Stimulated activated CD8-positive, alpha-beta memory T cell treated with anti-CD3 and anti-CD28 coated beads, Interleukin-7, amount 100 ng/mL, for 4 hours (primary cell): ENCODE results near the gene ANLN.
"Not testable (repeated sequence)": the region's sequence is repeated elsewhere in the genome, so short reads cannot be mapped to it uniquely, and the experiment has no call there.

Experiments used
- DNase-seq, 2 donors: peaks; one replicate each; pipeline ENCODE4 v3.0.0-alpha.2; 2020; ENCODE audit warnings: low read depth in 2 of 2

The ANLN gene

DNA sequence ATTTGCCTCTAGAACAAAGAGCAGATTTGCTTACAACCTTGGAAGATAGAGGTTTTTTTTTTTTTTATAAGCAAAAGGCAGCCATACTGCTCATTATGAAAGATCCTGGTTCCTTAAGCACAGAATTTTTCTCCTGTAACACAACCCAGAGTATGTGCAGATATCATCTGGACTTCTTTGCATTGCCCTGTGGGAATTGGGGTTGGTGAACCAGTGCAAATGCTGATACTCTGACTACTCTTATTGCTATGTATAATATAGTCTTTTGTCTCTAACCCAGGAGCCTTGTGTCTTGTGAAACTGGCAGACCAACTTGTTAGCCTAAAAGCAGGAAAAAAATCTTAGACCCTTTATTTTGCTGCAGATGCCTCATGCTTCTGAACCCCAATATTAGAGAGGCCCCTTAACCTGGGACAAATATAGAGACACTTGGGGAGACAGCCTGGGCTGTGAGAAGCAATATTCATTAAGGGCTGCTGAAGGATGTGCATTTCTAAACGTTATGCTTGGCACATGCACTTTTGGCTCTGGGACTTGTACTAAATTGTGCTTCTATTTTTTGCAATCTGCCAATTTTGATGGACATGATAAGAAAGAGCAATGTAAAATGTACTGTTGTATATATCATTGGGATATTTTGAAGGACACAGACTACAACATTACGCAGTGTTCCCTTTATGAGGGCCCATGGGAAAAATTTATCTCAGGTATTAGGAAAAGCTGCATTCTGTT lies 78.9 kb downstream of the ANLN start:
- DNase-seq, result no peak

DNA sequence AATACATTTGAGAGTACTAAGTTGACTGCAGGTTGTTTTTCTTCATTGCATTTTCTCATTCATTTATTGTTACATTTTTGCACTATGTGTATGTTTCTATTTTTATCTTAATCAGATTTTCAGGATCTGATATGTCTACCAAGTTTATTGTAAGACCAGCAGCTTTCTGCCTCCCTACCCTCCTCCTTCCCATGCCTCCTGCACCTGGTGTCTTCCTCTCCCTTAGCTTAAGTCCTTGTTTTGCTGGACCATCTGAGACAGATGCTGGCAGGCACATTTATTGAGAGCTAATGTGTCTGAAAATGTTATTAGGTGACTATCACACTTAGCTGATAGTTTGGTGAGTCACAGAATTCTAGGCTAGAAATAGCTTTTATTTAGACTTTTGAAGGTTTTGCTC lies 79.6 kb downstream of the ANLN start:
- DNase-seq, result no peak

DNA sequence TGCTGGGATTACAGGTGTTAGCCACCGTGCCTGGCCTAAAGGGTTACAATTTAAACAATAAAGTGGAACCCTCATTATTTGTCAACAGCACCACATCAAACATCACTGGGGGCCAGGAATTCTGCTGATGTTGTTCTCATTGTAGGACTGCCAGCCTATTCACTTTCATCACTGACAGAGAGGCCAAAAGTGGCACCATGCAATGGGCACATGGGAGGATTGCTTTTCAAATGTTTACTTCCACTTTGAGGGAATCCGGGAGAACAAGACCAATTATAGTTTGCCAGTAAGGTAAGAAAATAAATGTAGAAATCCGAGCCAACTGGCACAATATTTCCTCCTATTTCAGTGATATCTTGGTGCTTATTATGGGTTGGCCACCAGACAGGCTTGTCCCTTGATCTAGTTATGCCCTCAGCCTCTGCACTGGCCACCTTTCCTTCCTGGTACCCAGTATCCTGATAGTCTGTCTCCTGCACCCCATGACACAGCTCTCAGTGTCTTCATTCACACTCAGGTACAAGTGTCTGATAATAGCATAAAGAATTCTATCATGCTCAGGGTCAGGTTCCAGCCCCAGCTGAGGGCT lies 82.6 kb downstream of the ANLN start:
- no peak for DNase-seq

DNA sequence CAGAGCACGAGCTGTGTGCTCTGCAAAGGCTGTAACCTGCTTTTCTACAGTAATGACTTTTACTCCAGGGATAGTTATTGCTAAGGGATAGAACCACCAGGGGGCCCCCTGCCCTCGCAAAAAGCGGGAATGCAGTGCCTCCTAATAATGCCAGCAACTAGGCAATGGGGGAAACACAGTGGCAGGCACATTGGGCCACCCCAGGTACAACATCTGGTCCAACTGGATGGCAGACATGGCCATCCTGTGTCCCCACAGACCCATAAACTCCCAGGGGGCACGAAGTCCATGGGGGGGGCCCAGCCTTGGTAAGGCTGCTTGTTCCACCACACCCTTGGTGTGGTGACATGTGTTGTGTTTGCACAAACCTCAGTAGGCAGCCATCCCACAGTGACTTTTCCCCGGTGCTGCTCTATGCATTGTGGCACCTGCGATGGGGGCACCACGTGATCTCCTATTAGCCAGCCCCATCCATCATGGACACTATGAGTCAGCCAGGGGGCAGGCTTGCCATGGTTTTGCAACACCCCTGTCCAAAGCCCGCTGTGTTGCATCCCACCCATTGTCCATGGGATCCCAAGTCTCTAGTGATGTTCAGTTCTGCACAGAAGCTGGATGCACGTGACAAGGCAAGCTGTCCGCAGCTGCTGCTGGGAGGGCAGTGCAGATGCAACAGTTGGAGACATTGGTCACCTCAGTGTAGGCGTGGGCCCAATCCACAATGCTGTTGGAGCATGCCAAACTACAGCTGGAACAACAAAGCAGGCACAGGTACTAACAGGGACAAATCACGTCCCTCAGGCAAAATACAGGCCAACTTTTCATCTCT lies 84.0 kb downstream of the ANLN start:
- no peak for DNase-seq

DNA sequence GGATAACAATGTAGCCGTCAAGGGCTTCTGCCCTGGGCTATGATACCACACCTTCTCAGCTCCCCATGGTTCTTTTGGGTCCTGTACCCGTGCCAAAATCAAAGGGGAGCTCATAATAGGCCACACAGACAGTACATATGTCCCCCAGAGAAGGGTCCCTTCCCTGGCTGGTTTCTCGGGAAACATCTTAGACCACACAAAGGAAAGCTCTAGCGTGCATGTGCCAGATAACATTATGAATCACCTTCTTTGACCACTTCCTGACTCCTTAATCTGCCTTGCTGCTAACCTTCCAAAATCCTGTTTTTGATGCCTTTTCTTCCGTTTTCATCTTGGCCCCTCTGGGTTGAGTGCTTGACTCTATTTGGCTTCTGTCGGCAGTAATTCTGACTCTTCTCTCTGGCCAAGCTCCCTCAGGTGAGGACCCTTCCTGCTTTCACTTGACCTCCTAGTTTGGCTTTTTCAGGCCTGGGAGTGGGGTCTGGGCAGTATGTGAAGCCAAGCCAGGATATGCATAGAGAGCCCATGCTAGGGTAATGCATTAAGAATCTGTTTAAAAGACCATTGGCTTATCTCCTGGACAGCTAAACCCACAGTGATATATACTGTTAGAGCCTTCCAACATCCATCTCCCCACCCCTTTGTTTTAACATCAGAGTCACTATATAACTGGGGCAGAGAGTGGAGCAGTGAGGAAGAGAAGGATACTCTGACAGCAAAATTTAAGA lies 84.8 kb downstream of the ANLN start:
- DNase-seq, result no peak

DNA sequence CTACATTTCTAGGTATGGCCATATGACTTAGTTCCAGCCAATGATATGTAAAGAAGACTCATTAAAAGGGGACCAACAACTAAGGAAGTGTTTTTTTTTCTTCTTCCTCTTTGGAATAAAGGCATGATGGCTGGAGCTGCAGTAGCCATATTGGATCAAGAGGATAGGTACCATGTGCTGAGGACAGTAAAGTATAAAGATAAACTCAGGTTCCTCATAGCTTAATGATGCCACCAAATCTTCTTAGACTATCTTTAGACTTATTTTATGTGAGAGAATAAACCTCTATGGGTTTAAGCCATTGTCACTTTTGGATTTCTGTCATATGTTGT lies 85.3 kb downstream of the ANLN start:
- DNase-seq, result no peak

DNA sequence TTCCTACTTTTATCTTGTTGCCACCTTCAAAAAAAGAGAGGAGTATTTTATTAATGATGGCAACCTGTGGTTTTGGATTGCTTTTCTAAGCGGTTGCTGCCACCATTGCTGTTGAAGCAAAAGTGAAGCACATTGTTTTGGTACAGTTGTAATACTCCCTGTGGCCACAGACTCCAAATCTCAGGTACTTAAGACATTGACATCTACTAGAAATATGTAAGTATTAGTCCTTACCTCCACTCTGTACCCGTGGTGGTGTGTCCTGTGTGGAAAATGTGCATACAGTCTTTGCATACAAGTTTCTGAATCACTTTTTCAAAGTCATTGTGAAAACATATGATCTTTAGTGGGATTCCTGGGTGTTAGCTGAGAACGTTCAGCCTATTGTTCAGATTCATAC lies 85.7 kb downstream of the ANLN start:
- DNase-seq, result no peak

DNA sequence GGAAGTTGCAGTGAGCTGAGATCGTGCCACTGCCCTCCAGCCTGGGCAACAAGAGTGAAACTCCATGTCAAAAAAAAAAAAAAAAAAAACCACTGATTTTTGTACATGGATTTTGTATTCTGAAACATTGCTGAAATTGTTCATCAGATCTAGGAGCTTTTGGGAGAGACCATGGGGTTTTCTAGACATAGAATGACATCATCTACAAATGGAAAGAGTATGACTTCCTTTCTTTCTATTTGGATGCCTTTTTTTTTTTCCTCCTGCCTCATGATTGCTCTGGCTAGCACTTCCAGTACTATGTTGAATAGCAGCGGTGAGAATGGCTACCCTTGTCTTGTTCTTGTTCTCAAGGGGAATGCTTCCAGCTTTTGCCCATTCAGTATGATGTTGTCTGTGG lies 89.1 kb downstream of the ANLN start:
- no peak for DNase-seq

DNA sequence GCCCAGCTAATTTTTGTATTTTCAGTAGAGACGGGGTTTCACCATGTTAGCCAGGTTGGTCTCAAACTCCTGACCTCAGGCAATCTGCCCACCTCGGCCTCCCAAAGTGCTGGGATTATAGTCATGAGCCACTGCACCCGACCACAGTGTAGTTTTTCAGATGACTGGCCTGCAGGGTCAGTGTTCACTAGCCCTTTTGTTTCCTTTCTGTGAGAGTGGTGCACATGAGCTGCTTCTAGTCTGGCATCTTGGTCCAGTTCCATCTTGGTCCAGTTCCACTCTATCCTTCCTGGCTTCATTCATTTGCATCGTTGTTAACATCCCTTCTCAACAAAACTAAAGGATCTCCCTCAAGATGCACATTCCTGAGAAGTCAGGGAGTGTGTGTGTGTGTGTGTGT lies 94.2 kb downstream of the ANLN start:
- not testable (repeated sequence) for DNase-seq

DNA sequence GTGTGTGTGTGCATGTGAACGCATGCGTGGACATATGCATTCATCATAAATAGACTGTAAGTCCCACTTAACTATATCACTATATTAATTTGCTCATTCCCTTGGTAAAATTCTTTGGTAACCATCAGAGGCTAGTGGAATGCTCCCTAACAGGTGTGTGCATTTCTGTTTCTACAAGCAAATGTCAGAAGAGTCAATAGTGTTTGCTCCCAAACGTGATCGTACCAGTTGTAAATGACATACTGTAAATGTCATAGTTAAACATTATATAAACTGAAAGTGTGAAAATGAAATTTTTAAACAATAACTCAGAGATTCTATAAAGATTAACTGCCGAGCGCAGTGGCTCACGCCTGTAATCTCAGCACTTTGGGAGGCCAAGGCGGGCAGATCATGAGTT lies 94.6 kb downstream of the ANLN start:
- no peak for DNase-seq

DNA sequence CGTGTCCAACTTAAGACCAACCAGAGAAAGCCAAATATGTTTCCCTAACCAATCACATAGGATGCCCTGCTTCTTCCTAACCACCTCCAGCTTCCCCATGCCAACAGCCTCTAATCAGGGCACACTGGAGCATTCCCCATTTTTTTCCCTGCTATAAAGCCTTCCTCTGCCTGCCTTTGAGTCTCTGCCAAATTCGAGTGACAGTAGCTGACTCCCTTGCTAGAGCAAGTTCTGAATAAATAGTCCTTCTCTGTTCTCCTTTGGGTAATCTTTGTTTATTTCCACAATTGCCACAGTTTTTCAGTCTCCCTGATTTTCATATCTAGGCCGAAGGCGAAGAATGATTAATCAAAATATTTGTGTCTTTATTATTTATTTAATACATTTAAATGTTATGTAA lies 96.7 kb downstream of the ANLN start:
- no peak for DNase-seq

DNA sequence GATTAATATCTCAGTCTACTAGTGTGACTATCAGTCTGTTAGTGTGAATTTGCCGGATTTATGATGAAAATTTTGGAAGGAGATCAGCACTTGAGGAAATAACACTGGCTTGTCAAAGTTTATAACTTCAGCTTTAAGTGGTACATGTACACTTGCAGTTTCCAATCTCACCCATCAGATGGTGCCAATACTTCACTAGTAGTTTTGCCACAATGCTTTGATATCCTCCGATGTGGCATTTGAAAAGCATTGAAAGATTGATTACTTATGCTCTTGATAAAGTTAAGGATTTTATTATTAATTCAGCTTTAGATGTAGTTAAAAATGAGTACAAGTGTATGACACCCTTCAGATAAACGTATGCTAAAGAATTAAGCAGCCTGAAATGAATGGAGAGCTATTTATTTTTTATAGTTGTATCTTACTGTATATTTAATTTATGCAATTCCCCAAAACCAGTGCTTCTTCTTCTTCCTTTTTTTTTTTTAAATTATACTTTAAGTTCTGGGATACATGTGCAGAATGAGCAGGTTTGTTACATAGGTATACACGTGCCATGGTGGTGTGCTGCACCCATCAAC lies 98.2 kb downstream of the ANLN start:
- peak in 1 of 2 donors; percentile 12 for DNase-seq

DNA sequence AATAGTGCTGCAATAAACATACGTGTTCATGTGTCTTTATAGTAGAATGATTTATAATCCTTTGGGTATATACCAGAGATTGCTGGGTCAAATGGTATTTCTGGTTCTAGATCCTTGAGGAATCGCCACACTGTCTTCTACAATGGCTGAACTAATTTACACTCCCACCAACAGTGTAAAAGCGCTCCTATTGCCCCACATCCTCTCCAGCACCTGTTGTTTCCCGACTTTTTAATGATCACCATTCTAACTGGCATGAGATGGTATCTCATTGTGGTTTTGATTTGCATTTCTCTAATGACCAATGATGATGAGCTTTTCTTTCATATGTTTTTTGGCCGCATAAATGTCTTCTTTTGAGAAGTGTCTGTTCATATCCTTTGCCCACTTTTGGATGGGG lies 99.0 kb downstream of the ANLN start:
- DNase-seq, result not testable (repeated sequence)

DNA sequence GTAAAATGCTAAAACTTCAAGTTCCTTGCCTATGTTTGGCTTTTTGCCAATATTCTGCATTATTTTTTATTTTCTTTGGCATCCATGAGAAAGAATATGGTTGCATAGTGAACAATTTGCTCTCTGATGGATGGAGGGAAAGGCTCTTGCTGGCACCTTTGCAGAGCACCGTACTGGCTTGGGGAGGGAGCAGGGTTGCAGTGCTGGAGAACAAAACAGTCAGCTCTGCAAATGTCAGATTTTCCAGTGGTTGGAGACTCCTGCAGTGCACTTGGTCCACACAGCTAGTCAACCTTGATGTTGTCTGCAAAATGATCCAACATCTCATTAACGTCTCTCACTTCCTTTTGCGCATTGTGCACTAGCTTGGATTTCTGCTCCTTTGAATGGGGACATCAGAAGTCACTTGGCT lies 100.8 kb downstream of the ANLN start:
- no peak for DNase-seq

DNA sequence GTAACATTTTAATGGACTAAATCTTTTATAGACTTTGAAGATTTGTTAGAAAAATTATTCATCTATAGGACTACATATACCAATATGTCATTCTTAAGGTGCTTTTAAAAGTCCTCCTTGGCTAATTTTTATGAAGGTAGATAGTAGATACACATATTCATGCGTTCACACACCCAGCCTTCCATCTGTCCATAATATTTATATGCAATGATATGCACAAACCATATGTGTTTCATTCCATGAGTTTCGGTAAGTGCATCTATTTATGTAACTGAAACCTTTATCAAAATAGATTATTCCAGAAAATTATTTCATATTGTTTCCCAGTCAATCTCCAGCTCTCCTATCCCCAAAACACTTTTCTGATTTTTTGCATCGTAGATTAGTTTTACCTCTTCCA lies 101.7 kb downstream of the ANLN start:
- no peak for DNase-seq

DNA sequence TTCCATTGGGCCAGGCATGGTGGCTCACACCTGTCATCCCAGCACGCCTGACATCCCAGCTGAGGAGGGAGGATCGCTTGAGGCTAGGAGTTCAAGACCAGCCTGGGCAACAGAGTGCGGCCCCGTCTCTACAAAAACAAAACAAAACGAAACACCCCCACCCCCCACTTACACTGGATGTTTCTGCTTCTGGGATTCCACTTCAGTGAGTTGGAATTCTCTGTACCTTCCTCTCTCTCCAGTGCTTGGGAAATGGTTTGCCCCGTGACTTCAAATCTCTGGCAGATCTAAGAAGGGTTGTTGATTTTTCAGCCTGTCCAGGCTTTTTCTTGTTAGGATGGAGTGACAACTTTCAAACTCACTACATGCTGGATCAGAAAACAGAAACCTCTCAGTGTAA lies 106.9 kb downstream of the ANLN start:
- no peak for DNase-seq

DNA sequence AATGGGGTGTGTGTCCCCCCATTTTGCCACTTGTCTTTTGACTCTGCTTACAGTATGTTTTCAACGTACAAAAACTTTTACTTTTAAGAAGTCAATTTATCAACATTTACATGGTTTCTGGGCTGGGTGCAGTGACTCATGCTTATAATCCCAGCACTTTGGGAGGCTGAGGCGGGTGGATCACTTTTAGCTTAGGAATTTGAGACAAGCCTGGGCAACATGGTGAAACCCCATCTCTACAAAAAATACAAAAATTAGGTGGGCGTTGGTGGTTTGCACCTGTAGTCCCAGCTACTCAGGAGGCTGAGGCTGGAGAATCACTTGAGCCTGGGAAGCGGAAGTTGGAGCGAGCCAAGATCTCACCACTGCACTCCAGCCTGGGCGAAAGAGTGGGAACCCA lies 107.5 kb downstream of the ANLN start:
- not testable (repeated sequence) for DNase-seq

DNA sequence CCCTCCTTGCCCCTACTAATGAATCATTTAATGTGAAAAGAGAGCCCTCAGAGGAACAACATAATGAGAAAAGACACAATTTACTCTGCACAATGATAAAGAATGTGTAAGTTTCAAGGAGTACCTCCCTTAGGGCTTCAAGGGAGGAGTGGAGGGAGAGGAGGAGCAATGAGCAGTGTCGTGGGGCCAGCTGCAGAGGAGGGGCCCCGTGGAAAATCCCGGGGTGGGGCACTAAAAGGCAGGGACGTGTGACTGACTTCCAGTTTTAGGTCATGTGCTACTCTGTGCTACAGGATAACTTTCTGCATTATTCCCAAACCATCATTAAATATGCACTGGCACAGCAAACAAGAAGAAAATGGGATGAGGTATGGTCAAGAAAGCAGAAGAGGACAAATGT lies 108.1 kb downstream of the ANLN start:
- DNase-seq, result no peak
